Cerebellar cortex (tissue), 1 donor: Measurements from ENCODE around the gene XIRP2.
"Not testable (repeated sequence)": the region's sequence is repeated elsewhere in the genome, so short reads cannot be mapped to it uniquely, and the experiment has no call there.

Experiments used
- DNase-seq: peaks from one replicate; pipeline ENCODE4 v3.0.0-alpha.2; 2015; ENCODE audit warnings: low spot score

The XIRP2 gene

DNA sequence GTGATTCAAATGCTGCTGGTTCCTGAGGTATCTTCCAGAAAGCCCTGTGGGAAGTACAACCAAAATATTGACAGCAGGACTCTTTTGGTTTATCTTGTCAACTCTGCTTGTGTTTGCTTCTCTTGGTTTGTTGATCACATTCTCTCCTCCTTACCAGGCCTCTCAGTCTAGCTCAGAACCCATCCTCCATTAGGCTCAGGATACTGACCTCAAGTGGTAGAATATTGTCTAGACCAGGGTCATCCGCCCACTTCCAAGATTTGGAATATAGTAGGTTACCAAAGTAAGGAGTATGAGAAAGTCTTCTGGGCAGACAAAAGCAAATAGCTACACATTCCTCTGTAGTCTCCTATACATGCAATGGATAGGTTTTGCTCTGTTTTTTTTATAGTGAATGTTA, 56.6 kb downstream of the XIRP2 start:
- no peak for DNase-seq

- no peak for DNase-seq
Measured at GRCh38 chr2:166957686-166958085, 69.4 kb downstream of the XIRP2 start.

DNA sequence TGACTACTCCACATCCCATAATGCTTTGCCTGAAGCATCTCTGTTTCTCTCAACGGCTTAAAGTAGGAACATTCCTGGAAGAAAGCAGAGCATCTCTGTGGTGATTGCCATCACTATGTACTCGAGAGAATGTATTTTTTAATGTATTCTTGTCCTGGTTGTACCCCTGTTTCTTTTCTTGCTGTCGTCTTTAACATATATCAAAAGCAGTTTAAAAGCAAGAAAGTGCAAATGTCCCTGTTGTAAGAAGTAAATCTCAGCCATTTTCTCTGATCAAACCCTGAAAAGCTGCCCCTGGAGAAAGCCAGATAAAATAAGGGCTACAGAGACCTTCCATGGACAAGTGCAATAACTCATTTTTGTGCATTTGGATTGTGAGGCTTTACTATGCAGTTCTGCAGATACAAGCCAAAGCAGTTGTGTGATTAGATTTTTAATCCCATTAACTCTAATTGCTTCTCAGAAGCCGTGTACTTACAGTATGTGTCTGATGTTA, 70.8 kb downstream of the XIRP2 start:
- no peak for DNase-seq

DNA sequence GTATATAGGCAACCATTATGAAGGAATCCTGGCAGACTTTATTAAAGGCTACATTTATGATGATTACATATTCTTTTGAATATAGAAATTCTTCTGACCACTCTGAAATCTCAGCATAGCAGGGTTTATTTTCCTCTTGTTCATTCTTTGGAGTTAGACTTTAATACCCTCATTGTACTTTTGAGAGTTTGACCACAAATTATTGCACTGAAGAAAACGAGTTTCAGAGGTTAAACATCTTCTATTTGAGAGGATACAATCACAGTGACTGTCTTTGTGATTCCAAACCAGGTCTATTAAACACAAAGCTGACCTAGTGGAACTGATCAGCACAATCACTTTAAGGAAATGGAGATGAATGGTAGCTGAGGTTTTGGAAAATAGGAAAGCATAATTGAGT, 71.3 kb downstream of the XIRP2 start:
- no peak for DNase-seq

- no peak for DNase-seq
Measured at GRCh38 chr2:166960702-166961270, 72.5 kb downstream of the XIRP2 start.

DNA sequence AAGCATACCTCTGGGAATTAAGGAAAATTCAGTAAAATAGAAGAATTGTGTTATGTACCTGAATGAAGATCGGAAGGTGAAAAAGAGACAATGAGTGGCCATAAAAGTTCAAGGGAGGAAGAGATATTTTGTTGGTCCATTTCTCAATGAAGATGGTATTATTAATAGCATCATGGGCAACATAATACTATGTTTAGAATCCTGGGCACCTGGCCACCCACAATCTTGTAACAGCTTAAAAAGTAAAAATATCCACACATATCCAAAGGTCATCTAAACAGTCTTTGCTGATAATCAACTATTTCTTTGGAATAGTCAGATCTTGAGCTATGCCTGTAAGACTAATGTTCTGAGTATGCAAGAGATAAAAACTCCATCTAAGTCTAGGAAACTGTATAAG, 73.7 kb downstream of the XIRP2 start:
- DNase-seq: no peak

- no peak for DNase-seq
Measured at GRCh38 chr2:166969486-166969885, 81.2 kb downstream of the XIRP2 start.

GRCh38 chr2:166972002-166972401, 83.7 kb downstream of the XIRP2 start:
- no peak for DNase-seq

GRCh38 chr2:166972418-166972817, 84.1 kb downstream of the XIRP2 start:
- DNase-seq: no peak

DNA sequence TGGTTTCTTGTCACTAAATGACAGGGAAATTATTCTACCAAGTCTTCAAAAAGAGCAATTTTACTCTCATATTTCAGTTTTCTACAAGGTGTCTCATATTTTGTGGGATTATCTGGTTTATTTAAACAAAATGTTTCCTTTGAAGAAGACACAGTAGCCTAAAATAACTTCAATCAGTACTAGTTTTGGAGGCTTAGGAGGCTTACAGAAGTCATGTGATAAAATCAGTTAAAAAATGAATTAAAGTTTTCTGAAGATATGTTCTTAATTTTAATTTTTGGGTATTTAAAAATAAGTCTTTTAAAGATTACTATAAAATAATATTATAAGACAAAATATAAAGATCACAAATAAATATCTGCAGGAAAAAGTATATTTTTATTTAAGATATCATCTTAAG, 95.9 kb downstream of the XIRP2 start:
- no peak for DNase-seq

GRCh38 chr2:166984797-166985196, 96.5 kb downstream of the XIRP2 start:
- no peak for DNase-seq

DNA sequence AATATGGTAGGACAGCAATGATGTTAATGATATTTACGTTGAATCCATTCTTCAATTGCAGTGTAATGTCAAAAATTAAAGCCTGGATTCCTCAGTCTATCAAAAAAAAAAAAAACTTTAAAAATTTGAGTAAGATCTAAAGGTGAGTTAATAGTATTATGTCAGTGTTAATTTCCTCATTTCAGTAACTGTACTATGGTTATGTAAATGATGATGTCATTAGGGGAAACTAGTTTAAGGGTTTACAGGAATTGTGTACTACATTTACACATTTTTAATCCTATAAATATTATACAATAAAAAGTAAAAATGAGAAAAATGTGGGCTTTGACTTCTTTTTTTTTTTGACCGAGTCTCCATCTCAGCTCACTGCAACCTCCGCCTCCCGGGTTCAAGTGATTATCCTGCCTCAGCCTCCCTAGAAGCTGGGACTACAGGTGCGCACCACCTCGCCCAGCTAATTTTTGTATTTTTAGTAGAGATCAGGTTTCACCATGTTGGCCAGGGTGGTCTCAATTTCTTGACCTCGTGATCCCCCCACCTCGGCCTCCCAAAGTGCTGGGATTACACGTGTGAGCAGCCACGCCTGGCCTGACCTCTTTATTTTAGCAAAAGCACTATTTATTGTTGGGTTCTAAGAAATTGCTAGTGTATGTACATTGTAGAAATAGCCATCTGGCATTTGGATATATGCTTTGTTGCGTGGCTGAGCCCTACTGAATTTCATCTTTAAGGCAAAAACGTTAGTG, 106.5 kb downstream of the XIRP2 start:
- DNase-seq: no peak

GRCh38 chr2:166996465-166996864, 108.2 kb downstream of the XIRP2 start:
- DNase-seq: no peak

DNA sequence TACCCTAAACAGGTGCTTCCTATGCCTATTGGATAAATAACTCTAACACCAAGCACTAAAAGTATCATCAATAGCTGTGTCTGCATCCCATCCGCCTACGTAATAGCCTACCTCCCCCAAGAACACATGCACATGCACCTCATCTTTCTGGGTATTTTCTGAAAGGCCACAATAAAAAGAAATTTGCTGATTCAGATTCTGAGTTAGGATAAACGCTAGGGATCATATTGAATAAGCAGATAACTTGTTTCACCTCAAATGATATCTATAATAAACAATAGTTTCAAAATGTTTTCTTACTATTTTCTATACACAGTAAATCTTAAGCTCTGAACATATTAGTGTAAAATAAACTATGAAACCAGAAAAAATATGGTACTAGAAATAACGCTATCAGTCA, 112.9 kb downstream of the XIRP2 start:
- DNase-seq: no peak

DNA sequence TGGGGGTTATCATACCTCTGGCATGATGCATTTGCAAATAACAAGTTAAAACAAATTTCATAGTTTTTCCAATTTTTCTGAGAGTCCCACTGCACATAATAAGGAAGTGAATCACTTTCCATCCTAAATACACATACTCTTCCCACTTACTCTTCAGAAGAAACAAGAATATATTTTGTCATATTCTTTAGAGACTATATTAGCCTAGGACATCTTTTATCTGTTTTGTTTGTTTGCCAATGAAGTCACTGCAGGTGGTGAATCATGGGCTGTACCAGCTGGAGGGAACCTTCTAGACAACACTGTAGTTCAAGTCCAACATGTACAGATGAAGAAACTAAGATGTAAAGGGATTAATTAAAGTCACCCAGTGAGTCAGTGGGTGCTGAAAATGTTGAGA, 116.8 kb downstream of the XIRP2 start:
- DNase-seq: no peak

GRCh38 chr2:167013227-167013626, 124.9 kb downstream of the XIRP2 start:
- no peak for DNase-seq

- DNase-seq: no peak
Measured at GRCh38 chr2:167015806-167016205, 127.5 kb downstream of the XIRP2 start.

- no peak for DNase-seq
Measured at GRCh38 chr2:167017021-167017420, 128.7 kb downstream of the XIRP2 start.

DNA sequence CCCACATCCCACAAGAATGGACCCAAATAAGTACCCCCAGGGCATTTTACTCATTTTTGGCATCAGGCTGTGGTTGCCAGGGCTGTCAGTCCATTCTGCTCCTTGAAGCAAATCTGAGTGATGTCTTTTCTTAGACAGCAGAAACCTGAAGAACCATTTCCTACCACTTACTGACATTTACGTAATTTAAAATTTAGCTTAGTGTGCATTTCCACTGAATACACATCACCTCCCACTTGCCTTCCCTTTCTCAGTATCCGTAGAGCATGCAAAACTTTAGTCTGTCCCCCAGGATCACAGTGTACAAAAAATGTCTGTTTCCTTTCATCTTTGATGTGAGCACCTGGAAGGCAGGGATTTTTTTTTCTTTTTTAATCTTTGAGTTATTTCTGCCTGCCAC, 130.3 kb downstream of the XIRP2 start:
- DNase-seq: no peak

GRCh38 chr2:167028503-167028902, 140.2 kb downstream of the XIRP2 start:
- no peak for DNase-seq

- DNase-seq: not testable (repeated sequence)
Measured at GRCh38 chr2:167034976-167035375, 146.7 kb downstream of the XIRP2 start.

DNA sequence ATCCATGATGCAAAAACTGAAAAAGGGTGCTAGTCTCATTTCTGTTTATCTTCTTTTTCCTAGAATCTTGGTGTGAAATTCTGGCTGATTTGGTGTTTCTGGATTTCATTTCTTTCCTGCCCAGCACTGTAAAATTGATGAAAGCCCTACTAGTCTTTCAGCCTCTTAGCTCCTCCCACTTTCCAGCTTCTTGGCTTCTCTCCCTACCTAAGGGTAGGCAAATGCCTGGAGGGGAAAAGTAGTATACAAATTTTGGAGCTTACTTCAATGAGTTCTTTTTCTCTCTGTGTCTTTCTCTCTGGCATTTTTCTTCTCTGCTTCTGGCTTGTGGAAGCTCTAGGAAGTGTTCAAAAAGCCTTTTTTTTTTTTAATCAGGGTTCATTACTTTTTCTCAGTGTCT, 160.5 kb downstream of the XIRP2 start:
- no peak for DNase-seq

GRCh38 chr2:167049659-167050058, 161.4 kb downstream of the XIRP2 start:
- no peak for DNase-seq

GRCh38 chr2:167052825-167053224, 164.5 kb downstream of the XIRP2 start:
- DNase-seq: no peak
